Stimulated activated naive CD8-positive, alpha-beta T cell treated with anti-CD3 and anti-CD28 coated beads, Interleukin-15, Interleukin-2, amounts not matched to agents 100 U/mL and 50 U/mL, for 24 hours (primary cell): Measurements from ENCODE around the gene KCNN3.
"Not testable (repeated sequence)": the region's sequence is repeated elsewhere in the genome, so short reads cannot be mapped to it uniquely, and the experiment has no call there.

Experiments used
- ATAC-seq: fragments of 150-1000 bp; cut with Tn5 transposase; one replicate; pipeline ENCODE4 v1.10.0; 2021
- DNase-seq: peaks from one replicate; pipeline ENCODE4 v3.0.0; 2021

The KCNN3 gene

GRCh38 chr1:154870115-154870571 lies at the start of gene KCNN3:
KCNN3 (minus strand) TSS chr1:154870281; CDS start chr1:154869964, 317 bp downstream.
- ATAC-seq (peak; percentile 93), DNase-seq (peak; percentile 86)

GRCh38 chr1:154913273-154913672 lies 43.2 kb upstream of the KCNN3 start:
- DNase-seq (no peak), ATAC-seq (no peak)

GRCh38 chr1:154912755-154913154 lies 42.7 kb upstream of the KCNN3 start:
- ATAC-seq: no peak
- DNase-seq: no peak

- no peak for ATAC-seq
- DNase-seq: no peak
Measured at GRCh38 chr1:154911691-154912550, 41.8 kb upstream of the KCNN3 start.

GRCh38 chr1:154910851-154911250 lies 40.8 kb upstream of the KCNN3 start:
- no peak for DNase-seq
- ATAC-seq: no peak

- ATAC-seq (no peak), DNase-seq (no peak)
Measured at GRCh38 chr1:154908937-154909336, 38.9 kb upstream of the KCNN3 start.

- not testable (repeated sequence) for DNase-seq, ATAC-seq
Measured at GRCh38 chr1:154908129-154908528, 38.0 kb upstream of the KCNN3 start.

- ATAC-seq (no peak), DNase-seq (no peak)
Measured at GRCh38 chr1:154906621-154907081, 36.6 kb upstream of the KCNN3 start.

GRCh38 chr1:154902938-154903566 lies 33.0 kb upstream of the KCNN3 start:
- no peak for ATAC-seq

GRCh38 chr1:154901591-154901990 lies 31.5 kb upstream of the KCNN3 start:
- ATAC-seq (no peak), DNase-seq (no peak)

More at GRCh38 chr1:154902938-154903566, 33.0 kb upstream of the KCNN3 start:
- DNase-seq: no peak

- no peak for ATAC-seq
- no peak for DNase-seq
Measured at GRCh38 chr1:154899041-154899440, 29.0 kb upstream of the KCNN3 start.

- ATAC-seq (no peak), DNase-seq (no peak)
Measured at GRCh38 chr1:154896771-154897286, 26.7 kb upstream of the KCNN3 start.

GRCh38 chr1:154895798-154896197 lies 25.7 kb upstream of the KCNN3 start:
- no peak for ATAC-seq
- DNase-seq: no peak

- no peak for ATAC-seq
- DNase-seq: no peak
Measured at GRCh38 chr1:154891452-154891851, 21.4 kb upstream of the KCNN3 start.

- DNase-seq (no peak), ATAC-seq (no peak)
Measured at GRCh38 chr1:154888757-154889156, 18.7 kb upstream of the KCNN3 start.

- DNase-seq (no peak), ATAC-seq (peak; percentile 59)
Measured at GRCh38 chr1:154886281-154887015, 16.4 kb upstream of the KCNN3 start.

GRCh38 chr1:154884869-154885701 lies 15.0 kb upstream of the KCNN3 start:
- no peak for ATAC-seq

GRCh38 chr1:154883919-154884868 lies 14.1 kb upstream of the KCNN3 start:
- DNase-seq (no peak), ATAC-seq (no peak)

More at GRCh38 chr1:154884869-154885701, 15.0 kb upstream of the KCNN3 start:
- DNase-seq: no peak

- no peak for ATAC-seq
- DNase-seq: no peak
Measured at GRCh38 chr1:154881820-154882535, 11.9 kb upstream of the KCNN3 start.
